Measurements from ENCODE around the gene TBC1D2B.

Gene TBC1D2B

GRCh38 chr15:78071383-78071782 lies 6.1 kb downstream of the TBC1D2B start:
- no peak for DNase-seq

GRCh38 chr15:78070049-78070700 lies 7.3 kb downstream of the TBC1D2B start:
- DNase-seq = no peak

GRCh38 chr15:78069462-78070029 lies 8.0 kb downstream of the TBC1D2B start:
- DNase-seq = no peak

- DNase-seq = no peak
Measured at GRCh38 chr15:78069052-78069414, 8.5 kb downstream of the TBC1D2B start.

GRCh38 chr15:78067328-78068228 lies 9.9 kb downstream of the TBC1D2B start:
- DNase-seq = no peak

- DNase-seq = no peak
Measured at GRCh38 chr15:78065973-78066946, 11.3 kb downstream of the TBC1D2B start.

GRCh38 chr15:78065284-78065872 lies 12.1 kb downstream of the TBC1D2B start:
- DNase-seq = no peak

- DNase-seq = no peak
Measured at GRCh38 chr15:78064544-78064943, 13.0 kb downstream of the TBC1D2B start.

GRCh38 chr15:78063970-78064385 lies 13.5 kb downstream of the TBC1D2B start:
- DNase-seq = no peak

GRCh38 chr15:78063217-78063616 lies 14.3 kb downstream of the TBC1D2B start:
- DNase-seq = no peak

- no peak for DNase-seq
Measured at GRCh38 chr15:78061963-78062427, 15.5 kb downstream of the TBC1D2B start.

- no peak for DNase-seq
Measured at GRCh38 chr15:78060232-78060631, 17.3 kb downstream of the TBC1D2B start.

- DNase-seq = peak; percentile 81
Measured at GRCh38 chr15:78059110-78059839, 18.2 kb downstream of the TBC1D2B start.

- no peak for DNase-seq
Measured at GRCh38 chr15:78058401-78058935, 19.0 kb downstream of the TBC1D2B start.

GRCh38 chr15:78057803-78058202 lies 19.7 kb downstream of the TBC1D2B start:
- DNase-seq = no peak

- peak; percentile 33 for DNase-seq
Measured at GRCh38 chr15:78056714-78057269, 20.7 kb downstream of the TBC1D2B start.

GRCh38 chr15:78055919-78056713 lies 21.4 kb downstream of the TBC1D2B start:
- no peak for DNase-seq

- DNase-seq = no peak
Measured at GRCh38 chr15:78054966-78055365, 22.5 kb downstream of the TBC1D2B start.

- DNase-seq = no peak
Measured at GRCh38 chr15:78054518-78054917, 23.0 kb downstream of the TBC1D2B start.

GRCh38 chr15:78052545-78052944 lies 25.0 kb downstream of the TBC1D2B start:
- no peak for DNase-seq
